Naive B cell (primary cell): ENCODE results near the gene SLC13A3. TPM values are rescaled to one million over a fixed set of nuclear protein-coding genes. Genes with fewer than 3 reads are reported as not detected.

Experiments
- ATAC-seq, 2 donors: fragments of 150-1000 bp; cut with Tn5 transposase; 2 replicates each; pipeline ENCODE4 v1.10.0; 2021; ENCODE audit warnings: low read depth in 2 of 2, mild to moderate bottlenecking in 2 of 2, moderate library complexity in 2 of 2
- DNase-seq: peaks from one replicate; pipeline ENCODE4 v3.0.0; 2022
- H3K27ac Mint-ChIP-seq, 6 donors: one replicate each; pipeline ENCODE4 v1.8.0; 2020 to 2022; ENCODE audit warnings: mild to moderate bottlenecking in 6 of 6, mixed read lengths in 6 of 6, moderate library complexity in 5 of 6, inconsistent platforms in 2 of 6
- H3K27me3 Mint-ChIP-seq, 3 donors: one replicate each; pipeline ENCODE4 v1.8.0; 2021 to 2022; ENCODE audit warnings: mixed read lengths in 3 of 3, mild to moderate bottlenecking in 1 of 3
- H3K36me3 Mint-ChIP-seq, 2 donors: one replicate each; pipeline ENCODE4 v1.8.0; 2020 to 2022; ENCODE audit warnings: mixed read lengths in 2 of 2, inconsistent platforms in 1 of 2, mild to moderate bottlenecking in 1 of 2
- H3K4me1 Mint-ChIP-seq, 3 donors: one replicate each; pipeline ENCODE4 v1.8.0; 2020 to 2022; ENCODE audit warnings: mixed read lengths in 3 of 3, inconsistent platforms in 1 of 3, mild to moderate bottlenecking in 1 of 3, moderate library complexity in 1 of 3
- H3K4me3 Mint-ChIP-seq, 8 donors: one replicate each; pipeline ENCODE4 v1.8.0; 2020 to 2022; ENCODE audit warnings: mild to moderate bottlenecking in 8 of 8, mixed read lengths in 8 of 8, moderate library complexity in 8 of 8, inconsistent platforms in 2 of 8
- H3K9me3 Mint-ChIP-seq, 7 donors: one replicate each; pipeline ENCODE4 v1.8.0; 2020 to 2022; ENCODE audit warnings: mixed read lengths in 7 of 7, mild to moderate bottlenecking in 5 of 7, inconsistent platforms in 2 of 7, moderate library complexity in 1 of 7
- polyA plus RNA-seq, 6 donors: library from polyadenylated mRNA; unstranded; fragments of 300-500 nt; fragmentation: Illumina TruSeq; gene quantifications; one replicate each; pipeline ENCODE4 v1.2.3, GENCODE V29; 2021; ENCODE audit warnings: low read depth in 6 of 6

The SLC13A3 gene
- polyA plus RNA-seq, 6 donors from 2014 or later = 0.53 TPM; not detected in 5

DNA sequence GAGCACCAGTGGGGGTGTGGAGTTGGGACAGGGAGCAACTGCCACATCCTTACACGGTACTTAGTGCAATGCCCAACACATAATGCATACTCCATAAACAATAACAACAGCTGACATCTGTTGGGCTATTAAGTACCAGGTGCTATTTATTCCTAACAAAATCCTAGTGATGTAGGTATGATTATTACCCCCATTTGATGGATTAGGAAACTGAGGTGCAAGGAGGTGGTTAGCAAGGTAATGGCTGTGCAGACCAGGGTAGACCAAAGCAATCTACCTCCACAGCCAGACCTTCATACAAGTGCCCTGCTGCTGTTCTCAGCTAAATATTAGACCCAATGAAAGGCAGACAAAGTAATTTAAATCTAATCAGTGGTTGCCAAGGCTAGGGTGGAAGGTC is 36.8 kb downstream of the SLC13A3 start:
- Mint-ChIP-seq H3K4me3 (no peak overlapping the region), H3K4me1 (peaks cover 0 to 1% (median 0%) of the 10 kb centered on the region in 3 donors), H3K9me3 (peaks cover 5 to 14% (median 9%) of the 10 kb centered on the region in 7 donors), H3K27ac (no peak overlapping the region), H3K27me3 (peaks cover 27 to 63% (median 52%) of the 10 kb centered on the region in 3 donors), H3K36me3 (peaks cover 0 to 13% of the 10 kb centered on the region in 2 donors)
- ATAC-seq = no peak
- no peak for DNase-seq

DNA sequence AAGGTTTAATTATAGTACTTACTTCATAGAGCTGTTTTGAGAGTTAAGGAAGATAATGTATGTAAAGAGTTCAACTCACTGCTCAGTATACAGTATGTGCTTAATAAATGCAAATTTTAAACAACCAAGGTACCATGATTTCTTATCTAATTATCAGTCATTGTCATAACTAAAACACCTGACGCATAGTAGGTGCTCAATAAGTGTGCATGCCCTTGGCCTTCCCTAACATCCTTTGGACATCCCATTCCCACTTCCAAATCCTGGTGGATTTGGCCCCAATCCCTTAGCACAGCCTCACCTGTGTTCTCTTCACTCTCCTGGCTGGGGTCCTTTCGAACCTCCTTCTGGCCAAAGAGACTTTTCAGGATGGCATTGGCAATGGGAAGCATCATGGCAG is 41.1 kb downstream of the SLC13A3 start:
- ATAC-seq (no peak), DNase-seq (no peak)
- H3K27me3 Mint-ChIP-seq = peaks cover 16 to 64% (median 37%) of the 10 kb centered on the region in 3 donors
- peaks cover 0 to 5% (median 0%) of the 10 kb centered on the region in 3 donors for H3K4me1 Mint-ChIP-seq
- no peak overlapping the region for H3K27ac Mint-ChIP-seq
- peaks cover 2 to 10% (median 5%) of the 10 kb centered on the region in 7 donors for H3K9me3 Mint-ChIP-seq
- no peak overlapping the region for H3K4me3 Mint-ChIP-seq
- peaks cover 0 to 13% of the 10 kb centered on the region in 2 donors for H3K36me3 Mint-ChIP-seq

GRCh38 chr20:46609043-46609442 is 42.2 kb downstream of the SLC13A3 start:
- Mint-ChIP-seq H3K36me3 (peaks cover 0 to 13% of the 10 kb centered on the region in 2 donors), H3K27ac (no peak overlapping the region), H3K9me3 (peaks cover 2 to 10% (median 5%) of the 10 kb centered on the region in 7 donors), H3K4me3 (no peak overlapping the region), H3K27me3 (peaks cover 9 to 56% (median 32%) of the 10 kb centered on the region in 3 donors), H3K4me1 (peaks cover 0 to 5% (median 0%) of the 10 kb centered on the region in 3 donors)
- ATAC-seq (no peak), DNase-seq (no peak)

GRCh38 chr20:46607849-46608497 is 43.3 kb downstream of the SLC13A3 start:
- H3K9me3 Mint-ChIP-seq = peaks cover 2 to 10% (median 5%) of the 10 kb centered on the region in 7 donors
- ATAC-seq = no peak
- H3K27me3 Mint-ChIP-seq = peaks cover 5 to 45% (median 21%) of the 10 kb centered on the region in 3 donors
- DNase-seq = no peak
- H3K4me1 Mint-ChIP-seq = peaks cover 0 to 5% (median 0%) of the 10 kb centered on the region in 3 donors
- H3K27ac Mint-ChIP-seq = no peak overlapping the region
- H3K36me3 Mint-ChIP-seq = peaks cover 0 to 13% of the 10 kb centered on the region in 2 donors
- H3K4me3 Mint-ChIP-seq = no peak overlapping the region

- H3K9me3 Mint-ChIP-seq = peaks cover 2 to 10% (median 5%) of the 10 kb centered on the region in 7 donors
- ATAC-seq = no peak
- H3K4me3 Mint-ChIP-seq = no peak overlapping the region
- no peak overlapping the region for H3K27ac Mint-ChIP-seq
- peaks cover 0 to 5% (median 0%) of the 10 kb centered on the region in 3 donors for H3K4me1 Mint-ChIP-seq
- DNase-seq = no peak
- peaks cover 5 to 40% (median 15%) of the 10 kb centered on the region in 3 donors for H3K27me3 Mint-ChIP-seq
- H3K36me3 Mint-ChIP-seq = peaks cover 0 to 13% of the 10 kb centered on the region in 2 donors
Measured at GRCh38 chr20:46607191-46607848, 43.9 kb downstream of the SLC13A3 start.

DNA sequence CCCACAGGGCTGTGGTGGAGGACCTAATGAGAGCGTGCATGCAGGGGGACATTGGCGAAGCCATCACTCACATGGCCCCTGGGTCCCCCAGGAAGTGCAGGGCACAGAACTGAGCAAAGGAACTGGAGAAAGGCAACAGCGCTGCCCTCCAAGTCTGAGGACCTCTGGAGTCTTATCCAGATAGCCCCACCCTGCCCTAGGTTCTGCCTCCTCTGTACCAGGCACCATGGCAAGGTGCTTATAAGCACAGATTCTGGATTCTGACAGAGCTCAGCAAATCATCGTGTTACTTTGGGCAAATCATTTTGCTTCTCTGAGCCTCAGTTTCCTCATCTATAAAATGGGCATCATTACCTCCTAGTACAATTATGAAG is 44.5 kb downstream of the SLC13A3 start:
- Mint-ChIP-seq H3K27me3 (peaks cover 5 to 40% (median 16%) of the 10 kb centered on the region in 3 donors), H3K27ac (no peak overlapping the region), H3K4me1 (peaks cover 0 to 5% (median 0%) of the 10 kb centered on the region in 3 donors), H3K36me3 (peaks cover 0 to 13% of the 10 kb centered on the region in 2 donors), H3K9me3 (peaks cover 2 to 9% (median 5%) of the 10 kb centered on the region in 7 donors), H3K4me3 (no peak overlapping the region)
- DNase-seq = no peak
- no peak for ATAC-seq

DNA sequence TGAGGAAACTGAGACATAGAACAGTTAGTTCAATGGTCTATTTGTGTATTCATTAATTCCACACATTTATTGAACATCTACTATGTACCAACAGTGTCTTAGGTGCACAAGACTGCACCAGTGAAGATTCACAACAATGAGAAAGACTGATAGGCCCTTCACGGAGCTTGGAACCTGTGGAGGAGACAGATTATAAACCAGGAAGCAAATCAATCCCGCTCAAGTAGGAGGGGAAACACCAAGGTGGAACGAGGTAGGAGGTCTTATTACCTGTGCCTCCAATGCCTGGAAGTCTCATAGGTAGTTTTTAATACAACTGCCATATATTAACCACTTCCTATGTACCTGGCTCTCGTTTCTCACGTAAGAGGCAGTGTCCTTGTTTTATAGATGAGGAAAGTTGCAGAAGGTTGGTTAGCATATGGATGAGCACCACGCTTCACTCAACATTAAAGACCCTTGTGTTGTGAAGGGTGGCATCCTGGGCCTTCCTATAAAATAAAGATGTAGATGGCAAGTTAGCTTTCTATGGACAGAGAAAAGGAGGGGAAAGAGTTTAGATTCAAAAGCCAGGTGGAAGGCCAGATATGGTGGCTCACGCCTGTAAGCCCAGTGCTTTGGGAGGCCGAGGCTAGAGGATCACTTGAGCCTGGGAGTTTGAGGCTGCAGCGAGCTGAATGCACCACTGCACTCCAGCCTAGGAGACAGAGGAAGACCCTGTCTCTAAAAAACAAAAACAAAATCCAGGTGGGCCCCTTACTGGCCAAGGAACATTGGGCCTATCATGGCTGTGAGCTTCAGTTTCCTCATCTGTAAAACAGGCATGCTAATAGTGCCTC is 45.1 kb downstream of the SLC13A3 start:
- H3K9me3 Mint-ChIP-seq = peaks cover 0 to 6% (median 3%) of the 10 kb centered on the region in 7 donors

DNA sequence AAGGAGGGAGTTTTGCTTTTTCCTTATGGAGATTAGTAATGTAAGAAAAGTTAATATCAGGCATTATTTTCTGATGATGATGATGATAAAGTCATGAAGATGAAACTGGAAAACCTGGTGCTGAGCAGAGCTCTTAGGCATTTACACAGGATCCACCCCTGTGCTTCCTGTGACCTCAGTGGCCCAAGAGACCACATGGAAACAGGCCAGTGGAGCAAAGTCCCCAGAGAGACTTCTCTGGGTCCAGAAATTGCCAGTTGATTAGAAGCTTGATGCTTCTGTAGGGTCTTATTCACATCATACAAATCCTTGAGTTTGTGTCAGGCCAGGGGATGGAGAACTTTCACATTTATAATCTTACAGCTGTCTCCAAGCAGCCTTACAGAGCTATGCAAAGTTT is 46.1 kb downstream of the SLC13A3 start:
- Mint-ChIP-seq H3K27ac (peak overlapping the region in 1 of 6 donors; percentile 1), H3K4me1 (peaks cover 0 to 5% (median 0%) of the 10 kb centered on the region in 3 donors), H3K27me3 (peaks cover 5 to 38% (median 18%) of the 10 kb centered on the region in 3 donors), H3K9me3 (peaks cover 0 to 5% (median 0%) of the 10 kb centered on the region in 7 donors), H3K4me3 (no peak overlapping the region), H3K36me3 (no peaks in the 10 kb centered on the region)
- DNase-seq (no peak), ATAC-seq (no peak)

More for the DNA sequence above, 45.1 kb downstream of the SLC13A3 start:
- peaks cover 5 to 40% (median 16%) of the 10 kb centered on the region in 3 donors for H3K27me3 Mint-ChIP-seq
- peaks cover 0 to 7% of the 10 kb centered on the region in 2 donors for H3K36me3 Mint-ChIP-seq
- H3K27ac Mint-ChIP-seq = no peak overlapping the region
- no peak for DNase-seq
- H3K4me3 Mint-ChIP-seq = no peak overlapping the region
- peaks cover 0 to 5% (median 0%) of the 10 kb centered on the region in 3 donors for H3K4me1 Mint-ChIP-seq
- no peak for ATAC-seq

DNA sequence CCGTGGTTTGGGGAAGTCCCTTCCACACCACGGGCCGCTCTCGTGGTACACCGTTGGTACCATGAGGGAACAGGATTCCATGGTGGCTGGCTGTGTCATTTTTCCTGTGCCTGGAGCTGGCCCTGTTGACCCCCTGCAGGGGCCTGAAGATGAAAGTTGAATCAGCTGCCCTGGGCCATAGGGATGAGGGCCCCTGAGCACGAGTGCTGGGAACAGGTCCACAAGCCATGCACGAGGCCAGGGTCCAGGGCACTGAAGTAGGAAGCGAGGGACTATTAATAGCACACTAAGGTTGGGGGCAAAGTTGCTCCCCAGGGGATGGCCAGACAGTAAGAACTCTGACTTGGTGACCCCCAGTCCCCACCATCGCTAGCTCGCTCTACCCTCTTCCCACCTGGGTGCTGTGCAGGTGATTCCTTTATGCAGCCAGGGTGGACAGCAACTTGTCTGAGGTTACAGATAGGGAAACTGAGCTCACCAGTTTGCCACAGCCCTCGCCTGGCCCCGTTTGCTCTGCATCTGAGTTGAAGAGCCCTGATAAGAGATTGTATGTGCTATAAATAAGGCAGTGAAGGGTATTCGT is 46.6 kb downstream of the SLC13A3 start:
- peak overlapping the region in 1 of 6 donors; percentile 1 for H3K27ac Mint-ChIP-seq
- H3K27me3 Mint-ChIP-seq = peaks cover 5 to 38% (median 24%) of the 10 kb centered on the region in 3 donors
- H3K4me3 Mint-ChIP-seq = no peak overlapping the region
- peaks cover 0 to 5% (median 0%) of the 10 kb centered on the region in 3 donors for H3K4me1 Mint-ChIP-seq
- no peaks in the 10 kb centered on the region for H3K36me3 Mint-ChIP-seq
- ATAC-seq = no peak
- DNase-seq = no peak
- H3K9me3 Mint-ChIP-seq = peaks cover 0 to 5% (median 0%) of the 10 kb centered on the region in 7 donors

GRCh38 chr20:46602429-46602828 is 48.8 kb downstream of the SLC13A3 start:
- no peaks in the 10 kb centered on the region for H3K36me3 Mint-ChIP-seq
- no peak for DNase-seq
- no peak overlapping the region for H3K4me3 Mint-ChIP-seq
- no peak overlapping the region for H3K27ac Mint-ChIP-seq
- no peaks in the 10 kb centered on the region for H3K4me1 Mint-ChIP-seq
- H3K27me3 Mint-ChIP-seq = peaks cover 4 to 37% (median 36%) of the 10 kb centered on the region in 3 donors
- no peak for ATAC-seq
- H3K9me3 Mint-ChIP-seq = peaks cover 0 to 5% (median 0%) of the 10 kb centered on the region in 7 donors

DNA sequence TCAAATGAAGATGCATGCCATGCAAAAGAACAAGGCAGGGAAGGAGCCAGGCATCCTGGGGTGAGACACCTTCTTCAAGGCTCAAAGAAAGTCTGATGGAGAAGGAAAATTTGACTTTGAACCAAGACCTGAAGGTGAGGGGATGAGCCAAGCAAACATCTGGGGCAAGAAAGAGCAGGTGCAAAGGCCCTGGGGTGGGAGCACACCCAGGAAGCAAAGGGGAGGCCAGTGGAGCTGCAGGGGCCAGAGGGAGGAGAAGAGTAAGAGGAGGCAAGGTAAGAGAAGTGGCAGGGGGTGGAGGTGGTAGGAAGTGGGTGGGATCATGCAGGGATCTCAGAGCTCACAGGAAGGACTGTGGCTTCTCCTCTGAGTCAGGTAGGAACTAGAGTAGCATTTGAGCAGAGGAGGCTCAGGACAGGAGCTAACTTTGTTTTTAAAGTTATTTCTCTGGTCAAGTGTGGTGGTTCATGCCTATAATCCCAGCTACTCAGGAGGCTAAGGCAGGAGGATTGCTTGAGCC is 49.6 kb downstream of the SLC13A3 start:
- no peak overlapping the region for H3K27ac Mint-ChIP-seq
- H3K4me3 Mint-ChIP-seq = no peak overlapping the region
- DNase-seq = no peak
- peaks cover 4 to 36% (median 29%) of the 10 kb centered on the region in 3 donors for H3K27me3 Mint-ChIP-seq
- H3K4me1 Mint-ChIP-seq = no peaks in the 10 kb centered on the region
- H3K36me3 Mint-ChIP-seq = no peaks in the 10 kb centered on the region
- no peak for ATAC-seq
- H3K9me3 Mint-ChIP-seq = peaks cover 0 to 5% (median 0%) of the 10 kb centered on the region in 7 donors

- H3K36me3 Mint-ChIP-seq = no peaks in the 10 kb centered on the region
- DNase-seq (no peak), ATAC-seq (no peak)
- no peaks in the 10 kb centered on the region for H3K4me1 Mint-ChIP-seq
- H3K27me3 Mint-ChIP-seq = peaks cover 9 to 46% (median 39%) of the 10 kb centered on the region in 3 donors
- H3K4me3 Mint-ChIP-seq = no peak overlapping the region
- no peak overlapping the region for H3K27ac Mint-ChIP-seq
- peaks cover 0 to 5% (median 0%) of the 10 kb centered on the region in 7 donors for H3K9me3 Mint-ChIP-seq
Measured at GRCh38 chr20:46600286-46600752, 50.9 kb downstream of the SLC13A3 start.
